HG03457 (cell line): Measurements from ENCODE around the gene OR4C45.
"Not testable (repeated sequence)": the region's sequence is repeated elsewhere in the genome, so short reads cannot be mapped to it uniquely, and the experiment has no call there.

Source experiments
- ATAC-seq: cut with Tn5 transposase; IDR thresholded peaks from one replicate; pipeline ENCODE4 v1.9.1; 2021; ENCODE audit warnings: moderate number of reproducible peaks; ENCODE audit not compliant: unreplicated experiment

The OR4C45 gene

GRCh38 chr11:50032574-50032973 lies at the start of gene OR4C45:
TSS of gene OR4C45 (plus strand) at chr11:50032874.
- no peak for ATAC-seq

- ATAC-seq = no peak
These were observed 37.1 kb upstream of the OR4C45 start for GRCh38 chr11:49995565-49995964.

GRCh38 chr11:50030193-50030592 lies 2.5 kb upstream of the OR4C45 start:
- ATAC-seq = no peak

GRCh38 chr11:50036239-50036638 lies 3.6 kb downstream of the OR4C45 start:
- not testable (repeated sequence) for ATAC-seq

GRCh38 chr11:50037251-50037650 lies 4.6 kb downstream of the OR4C45 start:
- no peak for ATAC-seq

- ATAC-seq = no peak
These were observed 12.0 kb downstream of the OR4C45 start for GRCh38 chr11:50044647-50045046.

GRCh38 chr11:50063056-50063455 lies 30.4 kb downstream of the OR4C45 start:
- ATAC-seq = not testable (repeated sequence)

GRCh38 chr11:50070389-50070788 lies 37.7 kb downstream of the OR4C45 start:
- ATAC-seq = no peak

- no peak for ATAC-seq
These were observed 39.0 kb downstream of the OR4C45 start for GRCh38 chr11:50071584-50072225.

GRCh38 chr11:50072226-50073112 lies 39.8 kb downstream of the OR4C45 start:
- ATAC-seq = no peak

- no peak for ATAC-seq
These were observed 40.7 kb downstream of the OR4C45 start for GRCh38 chr11:50073113-50074105.

GRCh38 chr11:50074161-50074560 lies 41.5 kb downstream of the OR4C45 start:
- ATAC-seq = no peak

GRCh38 chr11:50075856-50076255 lies 43.2 kb downstream of the OR4C45 start:
- no peak for ATAC-seq

GRCh38 chr11:50077526-50077925 lies 44.9 kb downstream of the OR4C45 start:
- ATAC-seq = no peak

- ATAC-seq = no peak
These were observed 45.3 kb downstream of the OR4C45 start for GRCh38 chr11:50078001-50078400.

GRCh38 chr11:50078946-50079345 lies 46.3 kb downstream of the OR4C45 start:
- ATAC-seq = not testable (repeated sequence)

- no peak for ATAC-seq
These were observed 47.6 kb downstream of the OR4C45 start for GRCh38 chr11:50080256-50080655.
